Activated naive CD8-positive, alpha-beta T cell treated with anti-CD3 and anti-CD28 coated beads, Interleukin-2, amount 10 ng/mL, durations not matched to agents 7 days and 5 days (primary cell): ENCODE results near the gene CAT. TPM values are rescaled to one million over a fixed set of nuclear protein-coding genes. Genes with fewer than 3 reads are reported as not detected.

Source experiments
- ATAC-seq: fragments of 150-1000 bp; cut with Tn5 transposase; one replicate; pipeline ENCODE4 v1.10.0; 2021; ENCODE audit warnings: low read depth, moderate library complexity
- POLR2A ChIA-PET: fragments of 350-600 bp; sonication (Branson Sonifier 250); formaldehyde crosslinking; loops from one replicate; lab custom pipeline; 2021; ENCODE audit warnings: antibody characterized with exemption; lab: Charles Lee
- DNase-seq: peaks from one replicate; pipeline ENCODE4 v3.0.0; 2021
- H3K27ac Mint-ChIP-seq: one replicate; pipeline ENCODE4 v1.8.0; 2022; ENCODE audit warnings: mild to moderate bottlenecking, mixed read lengths
- H3K27me3 Mint-ChIP-seq: one replicate; pipeline ENCODE4 v1.8.0; 2022; ENCODE audit warnings: mild to moderate bottlenecking, moderate library complexity, mixed read lengths
- H3K36me3 Mint-ChIP-seq: one replicate; pipeline ENCODE4 v1.8.0; 2021; ENCODE audit warnings: mild to moderate bottlenecking, mixed read lengths
- H3K4me1 Mint-ChIP-seq: one replicate; pipeline ENCODE4 v1.8.0; 2021; ENCODE audit warnings: mixed read lengths
- H3K4me3 Mint-ChIP-seq: one replicate; pipeline ENCODE4 v1.8.0; 2022; ENCODE audit warnings: mild to moderate bottlenecking, moderate library complexity, mixed read lengths
- H3K9me3 Mint-ChIP-seq: one replicate; pipeline ENCODE4 v1.8.0; 2021; ENCODE audit warnings: mixed read lengths
- total RNA-seq, 2 experiments: library from RNA; stranded (reverse); gene quantifications; one replicate each; pipeline ENCODE4 v1.2.3, GENCODE V29; 2021

CAT gene
- total RNA-seq, 2 experiments from 2014 or later = 37.4 to 37.7 TPM

DNA sequence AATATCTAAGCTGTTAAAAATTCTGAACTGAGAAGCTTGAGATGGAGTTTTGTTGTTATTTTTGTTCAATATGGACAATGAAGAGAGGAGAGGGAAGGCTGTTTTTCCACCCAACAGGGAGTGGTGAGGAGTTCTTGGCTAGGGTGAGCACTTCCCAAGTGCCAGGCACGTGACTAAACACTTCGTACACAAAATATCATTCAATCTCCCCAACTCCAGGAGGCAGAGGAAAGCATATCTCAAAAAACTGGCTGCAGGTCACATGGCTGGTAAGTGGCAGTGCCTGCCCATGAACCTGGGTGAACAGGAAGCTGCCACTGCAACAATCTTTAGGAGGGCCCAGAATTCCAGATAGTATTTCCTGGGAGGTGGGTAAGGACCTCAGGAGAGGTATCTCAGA is 63.2 kb downstream of the CAT start:
- no peak overlapping the region for H3K4me3 Mint-ChIP-seq
- no peaks in the 10 kb centered on the region for H3K9me3 Mint-ChIP-seq
- no peaks in the 10 kb centered on the region for H3K36me3 Mint-ChIP-seq
- no peak overlapping the region for H3K27ac Mint-ChIP-seq
- no peak for ATAC-seq
- no peak for DNase-seq
- POLR2A ChIA-PET = no interaction called here
- no peaks in the 10 kb centered on the region for H3K4me1 Mint-ChIP-seq
- peaks cover 7% of the 10 kb centered on the region for H3K27me3 Mint-ChIP-seq

DNA sequence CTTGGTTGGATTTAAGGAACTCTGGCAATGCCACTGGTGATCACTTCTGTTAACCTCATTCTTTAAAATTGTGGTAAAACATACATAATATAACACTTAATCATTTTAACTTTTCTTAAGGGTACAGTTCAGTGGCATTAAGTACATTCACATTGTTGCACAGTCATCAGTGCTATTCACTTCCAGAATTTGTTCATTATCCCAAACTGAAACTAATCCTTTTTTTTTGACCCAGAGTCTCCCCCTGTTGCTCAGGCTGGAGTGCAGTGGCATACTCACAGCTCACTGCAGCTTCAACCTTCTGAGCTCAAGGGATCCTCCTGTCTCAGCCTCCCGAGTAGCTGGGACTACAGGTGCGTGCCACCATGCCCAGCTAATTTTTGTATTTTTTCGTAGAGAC is 64.2 kb downstream of the CAT start:
- Mint-ChIP-seq H3K27ac (no peak overlapping the region), H3K9me3 (no peaks in the 10 kb centered on the region), H3K4me1 (no peaks in the 10 kb centered on the region), H3K4me3 (no peak overlapping the region), H3K27me3 (peaks cover 7% of the 10 kb centered on the region), H3K36me3 (no peaks in the 10 kb centered on the region)
- POLR2A ChIA-PET = no interaction called here
- ATAC-seq = no peak
- DNase-seq = no peak

DNA sequence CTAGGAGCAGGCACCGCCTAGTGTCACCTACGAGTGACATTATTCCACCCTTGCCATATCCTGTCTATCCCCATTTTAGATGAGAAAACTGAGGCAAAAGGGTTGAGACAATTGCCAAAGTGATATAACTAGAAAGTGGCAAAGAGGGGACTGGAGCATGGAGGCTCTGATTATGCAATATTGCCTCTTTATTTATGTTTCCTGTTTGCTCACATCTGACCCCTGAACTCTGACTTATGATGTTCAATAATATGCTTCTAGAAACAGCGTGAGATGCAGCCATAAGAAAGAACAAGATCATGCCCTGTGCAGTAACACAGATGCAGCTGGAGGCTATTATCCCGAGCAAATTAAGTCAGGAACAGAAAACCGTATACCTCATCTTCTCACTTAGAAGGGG is 67.1 kb downstream of the CAT start:
- no peak overlapping the region for H3K27ac Mint-ChIP-seq
- no peaks in the 10 kb centered on the region for H3K9me3 Mint-ChIP-seq
- ATAC-seq (no peak), DNase-seq (no peak)
- H3K27me3 Mint-ChIP-seq = no peaks in the 10 kb centered on the region
- no peak overlapping the region for H3K4me3 Mint-ChIP-seq
- no peaks in the 10 kb centered on the region for H3K4me1 Mint-ChIP-seq
- POLR2A ChIA-PET = no interaction called here
- no peaks in the 10 kb centered on the region for H3K36me3 Mint-ChIP-seq

DNA sequence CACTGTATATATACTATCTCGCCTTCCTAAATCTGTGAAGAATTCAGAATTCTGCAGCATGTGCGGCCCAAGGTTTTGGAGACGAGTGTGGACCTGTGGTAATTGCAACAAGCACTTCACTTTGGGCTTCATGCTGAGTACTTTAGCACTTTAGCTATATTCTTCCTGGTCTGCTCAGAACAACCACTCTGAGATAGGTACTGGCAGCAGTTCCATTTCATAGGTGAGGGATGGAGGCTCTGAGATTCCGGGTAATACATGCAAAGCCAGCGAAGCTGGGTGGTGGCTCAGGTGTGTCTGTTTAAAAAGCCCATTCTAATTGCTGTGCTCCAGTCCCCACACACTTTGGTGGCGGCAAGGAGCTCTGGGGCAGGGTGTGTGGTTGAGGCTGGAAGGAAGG is 68.4 kb downstream of the CAT start:
- ATAC-seq (no peak), DNase-seq (no peak)
- H3K4me3 Mint-ChIP-seq = no peak overlapping the region
- POLR2A ChIA-PET = no interaction called here
- H3K9me3 Mint-ChIP-seq = no peaks in the 10 kb centered on the region
- no peak overlapping the region for H3K27ac Mint-ChIP-seq
- no peaks in the 10 kb centered on the region for H3K4me1 Mint-ChIP-seq
- no peaks in the 10 kb centered on the region for H3K27me3 Mint-ChIP-seq
- no peaks in the 10 kb centered on the region for H3K36me3 Mint-ChIP-seq

DNA sequence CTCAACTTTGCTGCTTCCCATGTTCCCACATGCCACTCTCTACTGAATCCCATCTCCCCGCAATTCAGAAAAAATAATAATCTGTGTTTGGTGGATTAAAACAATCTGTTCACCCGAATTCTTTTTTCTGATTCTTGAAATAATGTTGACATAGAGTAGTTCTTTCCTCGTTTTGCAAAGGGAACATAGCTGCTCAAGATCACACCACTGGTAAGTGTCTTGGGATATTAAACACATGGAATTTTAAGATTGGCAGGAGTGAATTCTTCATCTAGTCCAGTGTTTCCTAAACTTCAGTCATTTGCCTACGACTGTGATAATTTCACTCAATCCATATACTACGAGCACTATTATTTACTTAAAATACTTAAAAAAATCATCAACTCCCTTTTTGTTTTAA is 68.9 kb downstream of the CAT start:
- H3K4me1 Mint-ChIP-seq = no peaks in the 10 kb centered on the region
- H3K27me3 Mint-ChIP-seq = no peaks in the 10 kb centered on the region
- no peak for ATAC-seq
- no peak for DNase-seq
- H3K4me3 Mint-ChIP-seq = no peak overlapping the region
- H3K9me3 Mint-ChIP-seq = no peaks in the 10 kb centered on the region
- no peaks in the 10 kb centered on the region for H3K36me3 Mint-ChIP-seq
- H3K27ac Mint-ChIP-seq = no peak overlapping the region
- POLR2A ChIA-PET = no interaction called here

DNA sequence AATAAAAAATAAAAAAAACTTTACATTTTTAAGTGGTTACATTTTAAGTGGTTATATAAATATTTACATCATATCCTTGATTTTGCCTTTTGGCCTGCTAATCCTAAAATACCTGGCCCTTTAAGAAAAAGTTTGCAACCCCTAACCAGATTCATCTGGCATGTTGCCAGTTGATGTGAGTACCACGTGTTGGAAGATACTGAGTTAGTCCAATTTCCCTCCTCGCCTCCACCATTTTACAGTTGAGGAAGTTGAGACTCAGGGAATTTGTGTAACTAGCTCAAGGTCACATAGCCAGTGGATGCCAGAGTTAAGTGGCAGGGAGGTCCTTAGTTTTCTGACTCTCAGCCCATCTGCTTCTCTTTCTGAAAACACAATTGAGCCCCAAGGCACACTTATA is 69.8 kb downstream of the CAT start:
- Mint-ChIP-seq H3K4me1 (no peaks in the 10 kb centered on the region), H3K27ac (no peak overlapping the region), H3K4me3 (no peak overlapping the region), H3K9me3 (no peaks in the 10 kb centered on the region), H3K36me3 (no peaks in the 10 kb centered on the region), H3K27me3 (no peaks in the 10 kb centered on the region)
- ATAC-seq = no peak
- no peak for DNase-seq
- POLR2A ChIA-PET = no interaction called here

DNA sequence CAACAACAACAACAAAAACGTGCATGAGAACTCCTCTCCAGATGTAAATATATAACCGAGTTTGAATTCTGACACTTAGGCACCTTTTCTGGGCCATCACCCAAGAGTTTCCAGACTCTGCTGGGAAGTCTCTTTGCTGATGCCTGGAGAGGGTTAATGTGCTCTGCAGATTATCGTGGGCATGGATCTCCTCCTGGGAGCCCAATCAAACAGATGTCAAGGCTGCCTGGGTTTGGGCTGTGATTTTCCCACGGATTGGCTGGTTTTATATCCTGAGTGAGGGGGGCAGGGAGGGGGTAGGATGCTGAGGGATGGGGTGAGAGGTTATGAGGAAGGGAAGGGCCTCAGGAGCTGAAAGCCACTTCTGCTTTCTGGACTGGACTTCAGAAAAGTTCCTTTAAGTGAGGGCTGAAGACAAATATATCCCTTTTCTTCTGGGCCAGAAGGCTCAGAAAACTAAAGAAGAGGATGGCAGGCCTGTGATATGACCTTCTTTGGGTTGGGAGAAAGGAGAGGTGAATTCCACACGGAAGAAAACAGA is 70.7 kb downstream of the CAT start:
- no peak for DNase-seq
- no peak overlapping the region for H3K4me3 Mint-ChIP-seq
- ATAC-seq = no peak
- H3K27me3 Mint-ChIP-seq = no peaks in the 10 kb centered on the region
- H3K36me3 Mint-ChIP-seq = no peaks in the 10 kb centered on the region
- no peak overlapping the region for H3K27ac Mint-ChIP-seq
- no peaks in the 10 kb centered on the region for H3K4me1 Mint-ChIP-seq
- H3K9me3 Mint-ChIP-seq = no peaks in the 10 kb centered on the region
- POLR2A ChIA-PET = no interaction called here

DNA sequence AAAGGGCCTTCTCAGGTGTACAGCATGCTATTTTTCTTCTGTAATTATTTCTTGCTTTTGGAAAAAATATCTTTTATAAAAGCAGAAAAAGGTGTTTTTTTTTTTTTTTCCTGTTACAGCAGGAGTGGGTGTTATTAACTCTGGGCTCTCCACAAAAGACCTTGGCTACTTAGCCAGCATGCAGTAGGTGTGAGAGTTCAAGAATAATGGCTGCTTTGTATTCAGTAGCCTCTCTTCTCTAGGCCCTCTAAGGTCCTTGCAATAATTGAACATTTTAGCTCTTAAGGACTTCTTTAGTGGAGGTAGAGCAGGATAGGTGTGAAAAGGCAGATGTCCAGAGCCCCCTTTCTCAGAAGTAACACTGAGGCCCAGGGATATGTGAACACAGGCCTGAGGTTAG is 71.5 kb downstream of the CAT start:
- no peaks in the 10 kb centered on the region for H3K27me3 Mint-ChIP-seq
- no peak for DNase-seq
- H3K9me3 Mint-ChIP-seq = no peaks in the 10 kb centered on the region

DNA sequence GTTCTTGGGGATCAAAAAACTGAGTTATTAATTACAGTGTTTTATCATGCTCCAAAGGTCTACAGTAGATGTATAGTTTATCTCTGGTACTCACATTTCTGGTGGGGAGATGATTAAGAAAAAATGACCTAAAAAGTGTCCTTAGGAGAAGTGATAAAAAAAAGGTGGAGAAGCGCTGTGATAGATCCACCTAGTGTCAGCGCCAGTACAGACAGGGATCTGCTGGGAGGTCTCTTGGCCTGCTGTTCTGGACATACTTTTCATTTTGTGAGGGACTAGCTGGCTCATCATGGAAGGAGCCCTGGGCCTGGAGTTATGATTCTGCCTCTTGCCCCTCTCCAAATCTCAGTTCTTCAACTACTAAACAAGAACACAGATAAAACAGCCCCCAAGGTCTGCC is 71.9 kb downstream of the CAT start:
- no peak overlapping the region for H3K4me3 Mint-ChIP-seq
- no peak overlapping the region for H3K27ac Mint-ChIP-seq
- no peaks in the 10 kb centered on the region for H3K9me3 Mint-ChIP-seq
- DNase-seq (no peak), ATAC-seq (no peak)
- H3K4me1 Mint-ChIP-seq = no peaks in the 10 kb centered on the region
- POLR2A ChIA-PET = no interaction called here
- H3K27me3 Mint-ChIP-seq = peaks cover 2% of the 10 kb centered on the region
- no peaks in the 10 kb centered on the region for H3K36me3 Mint-ChIP-seq

More for the DNA sequence above, 71.5 kb downstream of the CAT start:
- H3K36me3 Mint-ChIP-seq = no peaks in the 10 kb centered on the region
- ATAC-seq = no peak
- H3K4me1 Mint-ChIP-seq = no peaks in the 10 kb centered on the region
- POLR2A ChIA-PET = no interaction called here
- H3K27ac Mint-ChIP-seq = no peak overlapping the region
- H3K4me3 Mint-ChIP-seq = no peak overlapping the region

DNA sequence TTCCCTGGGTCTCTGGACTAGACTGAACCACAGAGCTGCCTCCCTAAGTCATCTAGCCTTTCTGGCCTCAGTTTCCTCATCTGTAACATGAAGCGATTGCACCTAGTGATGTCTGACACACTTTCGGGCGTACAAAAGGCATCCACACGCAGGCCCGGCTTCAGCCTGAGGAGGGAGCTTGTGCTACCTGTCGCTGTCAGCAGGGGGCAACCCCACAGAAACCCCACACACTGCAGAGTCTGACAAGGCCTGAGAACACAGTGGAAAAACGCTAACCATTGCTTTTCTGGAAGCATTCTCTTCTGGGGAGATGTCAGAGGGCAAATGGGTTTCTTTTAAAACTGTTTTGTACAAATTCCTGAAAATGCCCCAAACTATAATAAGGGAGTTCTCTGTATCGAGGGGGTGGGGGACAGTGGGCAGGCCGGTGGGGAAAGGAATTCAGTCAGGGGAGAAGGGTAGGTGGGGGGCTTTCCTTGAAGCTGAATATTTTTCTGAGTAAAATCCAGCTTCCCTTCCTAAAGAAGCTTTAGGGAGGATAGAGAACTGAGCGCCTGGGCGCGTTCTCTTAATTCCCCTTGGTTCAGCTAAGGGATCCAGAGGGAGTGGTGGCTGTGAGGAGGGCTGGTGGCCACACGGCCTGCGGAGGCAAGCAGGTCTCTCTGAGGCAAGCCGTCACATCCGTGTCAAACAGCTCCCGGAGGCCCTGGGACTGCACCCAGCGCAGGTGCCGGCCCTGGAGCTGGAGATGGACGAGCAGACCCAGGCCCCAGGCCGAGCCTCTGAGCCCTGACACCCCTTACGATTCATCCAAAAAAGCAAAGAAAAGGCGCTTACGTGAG is 74.3 kb downstream of the CAT start:
- DNase-seq (peak; percentile 51), ATAC-seq (peak; percentile 80)
- Mint-ChIP-seq H3K9me3 (no peaks in the 10 kb centered on the region), H3K36me3 (no peaks in the 10 kb centered on the region), H3K27me3 (peaks cover 9% of the 10 kb centered on the region), H3K27ac (no peak overlapping the region), H3K4me1 (no peaks in the 10 kb centered on the region), H3K4me3 (no peak overlapping the region)
- POLR2A ChIA-PET = interaction anchor here (0.6 kb wide), 1 partner anchor 117 kb away, joined by 3 read pairs; no protein-coding TSS in a partner anchor

DNA sequence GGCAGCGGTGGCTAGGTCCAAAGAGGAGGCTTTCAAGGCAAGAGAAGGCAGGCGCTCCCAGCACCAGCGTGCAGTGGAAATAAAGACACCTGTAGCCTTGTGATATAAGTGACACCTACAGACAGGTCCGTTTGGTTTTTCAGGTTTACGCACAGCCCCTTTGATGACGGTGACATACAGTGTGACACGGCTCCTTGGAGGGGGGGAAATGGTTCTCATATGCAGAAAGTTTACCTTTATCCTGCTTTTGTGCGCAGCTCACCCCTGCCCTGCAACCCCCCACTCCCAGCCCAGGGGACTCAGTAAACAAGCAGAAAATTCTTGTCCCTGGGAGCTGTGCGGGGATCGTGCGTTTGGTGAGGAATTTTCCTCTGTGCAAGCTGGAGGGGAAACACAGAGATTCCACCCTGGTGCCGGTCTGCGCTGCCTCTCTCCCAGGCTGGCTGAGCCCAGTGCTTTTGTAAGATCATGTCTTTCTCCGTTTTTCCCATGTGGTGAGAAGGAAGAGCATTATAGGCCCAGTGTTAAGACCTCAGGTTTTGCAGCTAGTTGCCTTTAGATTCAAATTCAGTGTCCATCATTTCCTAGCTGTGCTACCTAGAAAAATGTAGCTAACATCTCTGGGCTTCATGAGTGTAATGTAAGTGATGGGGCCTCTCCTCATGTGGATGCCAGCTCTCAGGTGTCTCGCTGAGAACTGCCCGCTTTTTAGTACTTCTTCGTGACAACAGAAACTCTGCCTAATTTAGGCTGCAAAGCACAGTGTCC is 75.1 kb downstream of the CAT start, which contains the start of gene ELF5:
Gene ELF5 (minus strand): TSS at position 113 of the 768 bp plus-strand sequence. CDS start 8,045 bp downstream, outside the sequence.
- Mint-ChIP-seq H3K4me3 (no peak within 1 kb of the TSS), H3K4me1 (no peaks in the 10 kb centered on the region)

DNA sequence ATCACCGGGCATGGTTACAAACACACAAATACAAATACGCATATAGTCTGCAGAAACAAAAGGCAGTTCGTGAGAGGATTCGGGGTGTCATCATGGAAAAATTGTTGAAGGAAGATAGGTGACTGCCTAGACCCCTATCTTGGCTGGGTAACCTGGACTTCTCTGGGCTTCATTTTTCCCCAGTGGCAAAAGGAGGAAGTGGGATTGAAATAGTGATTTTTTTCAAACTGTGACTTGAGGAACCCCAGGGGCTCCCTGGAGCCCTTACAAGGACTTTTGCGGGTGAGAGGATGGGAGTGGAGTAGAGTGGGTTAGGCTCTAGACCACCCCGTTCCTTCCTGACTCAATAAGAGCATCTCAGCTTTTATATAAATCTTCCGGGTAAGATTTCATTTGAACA is 75.9 kb downstream of the CAT start:
- POLR2A ChIA-PET = no interaction called here
- no peaks in the 10 kb centered on the region for H3K9me3 Mint-ChIP-seq
- no peaks in the 10 kb centered on the region for H3K36me3 Mint-ChIP-seq
- peaks cover 11% of the 10 kb centered on the region for H3K27me3 Mint-ChIP-seq
- H3K27ac Mint-ChIP-seq = no peak overlapping the region
- ATAC-seq = no peak
- no peak overlapping the region for H3K4me3 Mint-ChIP-seq
- no peak for DNase-seq
- H3K4me1 Mint-ChIP-seq = no peaks in the 10 kb centered on the region

More for the DNA sequence above, 75.1 kb downstream of the CAT start, which contains the start of gene ELF5:
- H3K36me3 Mint-ChIP-seq = no peaks in the 10 kb centered on the region
- no peak for ATAC-seq
- peaks cover 11% of the 10 kb centered on the region for H3K27me3 Mint-ChIP-seq
- H3K9me3 Mint-ChIP-seq = no peaks in the 10 kb centered on the region
- DNase-seq = no peak
- POLR2A ChIA-PET = no interaction called here
- H3K27ac Mint-ChIP-seq = no peak within 1 kb of the TSS

DNA sequence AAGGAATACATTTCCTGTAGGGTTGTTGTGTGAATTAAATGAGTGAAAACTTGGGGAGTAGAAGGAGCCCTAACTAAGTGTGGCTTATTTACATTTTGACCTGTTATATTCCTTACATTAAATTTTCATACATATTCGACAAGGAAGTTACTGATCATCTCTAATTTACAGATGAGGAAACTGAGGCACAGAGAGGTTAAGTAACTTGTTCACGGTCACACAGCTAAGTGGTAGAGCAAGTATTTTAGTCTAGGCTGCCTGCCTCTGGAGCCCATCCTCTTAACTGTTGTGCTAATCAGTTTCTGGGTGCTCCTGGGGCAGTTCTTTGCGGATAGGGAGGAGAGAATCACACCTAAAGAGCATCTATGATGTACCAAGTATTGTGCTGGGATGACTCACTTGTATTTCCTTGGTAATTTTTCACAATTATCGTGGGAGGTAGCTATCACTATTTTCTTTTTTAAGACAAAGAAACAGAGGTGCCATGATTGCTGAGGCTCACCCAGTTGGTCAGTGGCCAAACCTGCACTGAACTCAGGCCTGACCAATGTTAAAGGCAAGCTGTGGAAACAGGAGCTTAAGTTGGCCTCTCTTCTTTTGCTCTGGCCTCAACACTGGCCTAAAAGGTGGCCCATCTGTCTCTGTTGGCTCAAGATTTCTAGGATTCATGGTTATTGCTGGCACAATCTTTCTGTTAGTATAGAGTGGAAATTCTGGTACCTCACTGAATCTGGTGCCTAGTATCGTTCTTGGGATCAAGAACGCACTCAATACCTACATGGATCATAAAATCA is 77.7 kb downstream of the CAT start:
- Mint-ChIP-seq H3K36me3 (no peaks in the 10 kb centered on the region), H3K27me3 (peaks cover 11% of the 10 kb centered on the region), H3K9me3 (no peaks in the 10 kb centered on the region), H3K4me1 (no peaks in the 10 kb centered on the region), H3K4me3 (no peak overlapping the region), H3K27ac (no peak overlapping the region)
- no peak for ATAC-seq
- no peak for DNase-seq
- POLR2A ChIA-PET = no interaction called here
